CD4-positive, alpha-beta T cell (primary cell): Measurements from ENCODE around the gene MSRB2. TPM values are rescaled to one million over a fixed set of nuclear protein-coding genes. Genes with fewer than 3 reads are reported as not detected.

Source experiments
- ATAC-seq: fragments of 200-7000 bp; cut with Tn5 transposase; one replicate; pipeline ENCODE4 v1.10.0; 2022; ENCODE audit warnings: mild to moderate bottlenecking; ENCODE audit not compliant: poor library complexity
- CTCF ChIA-PET: fragments of 350-600 bp; sonication (Branson Sonifier 250); formaldehyde crosslinking; loops from one replicate; lab custom pipeline; 2021; ENCODE audit warnings: antibody characterized with exemption, inconsistent platforms; lab: Charles Lee
- POLR2A ChIA-PET: fragments of 350-600 bp; sonication (Branson Sonifier 250); formaldehyde crosslinking; loops from one replicate; lab custom pipeline; 2021; ENCODE audit warnings: antibody characterized with exemption, inconsistent platforms; lab: Charles Lee
- DNase-seq, 14 experiments: peaks; one replicate each; pipeline ENCODE4 v3.0.0-alpha.2; 2013 to 2020; ENCODE audit warnings: mixed read lengths in 2 of 14
- H3K27ac ChIP-seq, 2 donors: one replicate each; pipeline versions ENCODE4 v1.5.1 to v1.7.0; 2013; ENCODE audit warnings: low read length in 2 of 2, low read depth in 1 of 2, mild to moderate bottlenecking in 1 of 2
- H3K27me3 ChIP-seq, 2 experiments: 1 replicate in 1 of 2; 2 replicates in 1 of 2; pipeline versions ENCODE4 v1.6.1 to v1.7.0; 2013; ENCODE audit warnings: low read length in 2 of 2, control low read depth in 1 of 2, mild to moderate bottlenecking in 1 of 2, moderate library complexity in 1 of 2; ENCODE audit not compliant: insufficient read depth in 2 of 2, control insufficient read depth in 1 of 2
- H3K36me3 ChIP-seq: one replicate; pipeline ENCODE4 v1.6.1; 2013; ENCODE audit warnings: low read length, control low read depth; ENCODE audit not compliant: insufficient read depth
- H3K4me1 ChIP-seq: one replicate; pipeline ENCODE4 v1.6.1; 2013; ENCODE audit warnings: low read length, control low read depth; ENCODE audit not compliant: insufficient read depth
- H3K4me3 ChIP-seq: one replicate; pipeline ENCODE4 v1.5.1; 2013; ENCODE audit warnings: mild to moderate bottlenecking, low read length, moderate library complexity
- H3K9me3 ChIP-seq, 2 experiments: 1 replicate in 1 of 2; 2 replicates in 1 of 2; pipeline versions ENCODE4 v1.6.1 to v1.7.0; 2013; ENCODE audit warnings: low read length in 2 of 2, mild to moderate bottlenecking in 2 of 2, control low read depth in 1 of 2, moderate library complexity in 1 of 2; ENCODE audit not compliant: control insufficient read depth in 1 of 2, insufficient read depth in 1 of 2
- H3K27ac Mint-ChIP-seq: one replicate; pipeline ENCODE4 v1.8.0; 2020; ENCODE audit warnings: mixed read lengths
- H3K27me3 Mint-ChIP-seq: one replicate; pipeline ENCODE4 v1.8.0; 2021; ENCODE audit warnings: mixed read lengths
- H3K36me3 Mint-ChIP-seq: one replicate; pipeline ENCODE4 v1.8.0; 2021; ENCODE audit warnings: low read depth, mixed read lengths
- H3K4me1 Mint-ChIP-seq: one replicate; pipeline ENCODE4 v1.8.0; 2021; ENCODE audit warnings: low read depth, mixed read lengths
- H3K4me3 Mint-ChIP-seq: one replicate; pipeline ENCODE4 v1.8.0; 2020; ENCODE audit warnings: mild to moderate bottlenecking, mixed read lengths
- H3K9me3 Mint-ChIP-seq: one replicate; pipeline ENCODE4 v1.8.0; 2020; ENCODE audit warnings: mixed read lengths
- CTCF ChIP-seq: fragments of 200-600 bp; IDR thresholded peaks from one replicate; pipeline ENCODE4 v1.8.0; 2022; ENCODE audit warnings: antibody characterized with exemption, mild to moderate bottlenecking
- intact Hi-C, 2 experiments: fragments of 100-400 bp; cut with DNase I in 1 of 2; cut with micrococcal nuclease in 1 of 2; formaldehyde crosslinking; loops; one replicate each; pipeline versions ENCODE4 v1.15.1 to v1.9.0; 2023 to 2025; cut with DNase I, micrococcal nuclease
- total RNA-seq, 174 experiments: library from RNA in 2 of 174; stranded (reverse) in 2 of 174; gene quantifications; one replicate each; pipeline ENCODE4 v1.2.3 and lab custom pipeline; 2021 to 2026

Gene MSRB2
- total RNA-seq, 2 experiments from 2014 or later: 0.66 to 1.4 TPM

GRCh38 chr10:23121135-23121534, 25.8 kb downstream of the MSRB2 start:
- H3K9me3 Mint-ChIP-seq: peaks cover 4% of the 10 kb centered on the region
- ATAC-seq (no peak), DNase-seq (no peak)
- no peak overlapping the region for H3K4me3 ChIP-seq
- no peak overlapping the region for H3K27ac ChIP-seq
- H3K27ac Mint-ChIP-seq: no peak overlapping the region
- intact Hi-C loops: no loop called here
- ChIA-PET POLR2A (no interaction called here), CTCF (no interaction called here)
- no peaks in the 10 kb centered on the region for H3K9me3 ChIP-seq
- H3K36me3 Mint-ChIP-seq: peaks cover 52% of the 10 kb centered on the region
- H3K36me3 ChIP-seq: peaks cover 10% of the 10 kb centered on the region
- H3K27me3 ChIP-seq: no peaks in the 10 kb centered on the region
- no peak overlapping the region for H3K4me3 Mint-ChIP-seq
- no peak for TF ChIP-seq CTCF
- H3K27me3 Mint-ChIP-seq: no peaks in the 10 kb centered on the region
- no peaks in the 10 kb centered on the region for H3K4me1 ChIP-seq
- H3K4me1 Mint-ChIP-seq: no peaks in the 10 kb centered on the region

- POLR2A ChIA-PET: no interaction called here
- ATAC-seq (no peak), DNase-seq (no peak)
- no peaks in the 10 kb centered on the region for H3K27me3 ChIP-seq
- no peaks in the 10 kb centered on the region for H3K4me1 ChIP-seq
- H3K27me3 Mint-ChIP-seq: peaks cover 10% of the 10 kb centered on the region
- CTCF ChIA-PET: no interaction called here
- H3K4me3 ChIP-seq: no peak overlapping the region
- peaks cover 0 to 7% of the 10 kb centered on the region in 2 experiments for H3K9me3 ChIP-seq
- H3K36me3 Mint-ChIP-seq: peaks cover 4% of the 10 kb centered on the region
- no peak overlapping the region for H3K4me3 Mint-ChIP-seq
- no peaks in the 10 kb centered on the region for H3K36me3 ChIP-seq
- intact Hi-C loops: no loop called here
- TF ChIP-seq CTCF: no peak
- H3K4me1 Mint-ChIP-seq: no peaks in the 10 kb centered on the region
- no peak overlapping the region for H3K27ac Mint-ChIP-seq
- H3K9me3 Mint-ChIP-seq: peaks cover 5% of the 10 kb centered on the region
- no peak overlapping the region for H3K27ac ChIP-seq
These were observed 41.1 kb downstream of the MSRB2 start for GRCh38 chr10:23136462-23136861.

GRCh38 chr10:23139677-23140076, 44.3 kb downstream of the MSRB2 start:
- intact Hi-C loops: no loop called here
- no peak overlapping the region for H3K27ac Mint-ChIP-seq
- H3K36me3 ChIP-seq: no peaks in the 10 kb centered on the region
- H3K4me3 ChIP-seq: no peak overlapping the region
- no peaks in the 10 kb centered on the region for H3K4me1 ChIP-seq
- TF ChIP-seq CTCF: no peak
- ChIA-PET CTCF (no interaction called here), POLR2A (no interaction called here)
- peaks cover 0 to 3% of the 10 kb centered on the region in 2 experiments for H3K27me3 ChIP-seq
- H3K27ac ChIP-seq: no peak overlapping the region
- DNase-seq (no peak), ATAC-seq (no peak)
- H3K9me3 ChIP-seq: peaks cover 0 to 7% of the 10 kb centered on the region in 2 experiments
- H3K4me3 Mint-ChIP-seq: no peak overlapping the region
- H3K36me3 Mint-ChIP-seq: no peaks in the 10 kb centered on the region
- H3K27me3 Mint-ChIP-seq: peaks cover 10% of the 10 kb centered on the region
- H3K9me3 Mint-ChIP-seq: peaks cover 3% of the 10 kb centered on the region
- H3K4me1 Mint-ChIP-seq: no peaks in the 10 kb centered on the region
